ENCODE results near the gene PPFIBP2. TPM values are rescaled to one million over a fixed set of nuclear protein-coding genes. Genes with fewer than 3 reads are reported as not detected.

PPFIBP2 gene
- total and polyA plus RNA-seq, 10 of the 15 experiments (the other 5 are each of a cell fraction or from before 2014, with no cell fraction given), result 17.3 to 56.3 (median 39.2) TPM

- ATAC-seq (no peak), FAIRE-seq (no peak), DNase-seq (ENCODE audit: low read depth, low spot score) (no peak)
- Histone ChIP-seq H3K9ac (ENCODE audit: control insufficient read depth, insufficient read depth, low read length) (no peak overlapping the region), H3K27me3 (replicated peaks in 1 of 2; ENCODE audit: control insufficient read depth in 2 of 2, insufficient read depth in 2 of 2, low read length in 1 of 2) (no peaks in the 10 kb centered on the region), H2AFZ (ENCODE audit: control insufficient read depth, low read depth, low read length) (no peak overlapping the region), H3K79me2 (ENCODE audit: control insufficient read depth, insufficient read depth, low read length) (no peaks in the 10 kb centered on the region), H3K4me1 (ENCODE audit: control insufficient read depth, insufficient read depth, low read length) (no peaks in the 10 kb centered on the region), H3K9me3 (replicated peaks; ENCODE audit: control insufficient read depth, insufficient read depth, low read length) (no peaks in the 10 kb centered on the region), H3K4me2 (ENCODE audit: control insufficient read depth, insufficient read depth) (no peak overlapping the region), H3K4me3 (no peak overlapping the region), H3K27ac (ENCODE audit: control insufficient read depth, insufficient read depth) (no peak overlapping the region), H3K36me3 (ENCODE audit: control insufficient read depth in 2 of 2, insufficient read depth in 2 of 2, low read length in 1 of 2) (peaks cover 20 to 33% of the 10 kb centered on the region in 2 experiments), H4K20me1 (ENCODE audit: control insufficient read depth, insufficient read depth) (no peaks in the 10 kb centered on the region)
- intact Hi-C loops (cut with micrococcal nuclease; ENCODE audit: unreplicated experiment), result no loop called here
- ChIA-PET POLR2A (no interaction called here), SMC1A (ENCODE audit: uncharacterized antibody, unreplicated experiment) (no interaction called here), RAD21 (ENCODE audit: unreplicated experiment) (interaction anchor here (1.0 kb wide), 1 partner anchor 89 kb away, joined by 3 read pairs; no protein-coding TSS in a partner anchor), CTCF (interaction anchor here (0.8 to 1.0 kb wide), 2 partner anchors 9 to 77 kb away, joined by 3 to 4 read pairs; no protein-coding TSS in a partner anchor)
- no TSS peak for BruUV-seq (replicated peaks)
- 91% methylated on average over 3 of the region's 3 CpGs for WGBS (ENCODE audit: insufficient coverage, insufficient replicate concordance, low lambda C conversion rate, missing lambda C conversion rate)
- in situ Hi-C loops (cut with MboI), result no loop called here
- TF ChIP-seq GATAD2B (conservative IDR thresholded peaks at IDR 0.05; ENCODE audit: low read depth) (no peak), KDM1A (IDR thresholded peaks at IDR 0.05; ENCODE audit: borderline replicate concordance) (no peak), CTCF (IDR thresholded peaks at IDR 0.05 in 2 of 3, conservative IDR thresholded peaks at IDR 0.05 in 1 of 3; ENCODE audit: control insufficient read depth in 2 of 3, extremely low read depth in 1 of 3, insufficient read depth in 1 of 3, low read depth in 3 of 3, low read length in 3 of 3) (no peak), CREM (IDR thresholded peaks at IDR 0.05; ENCODE audit: low read depth) (no peak), SUPT20H (IDR thresholded peaks at IDR 0.05; ENCODE audit: borderline replicate concordance, control insufficient read depth, low read depth, low read length) (no peak), STAT1 (conservative IDR thresholded peaks at IDR 0.05) (no peak), POU2F2 (IDR thresholded peaks at IDR 0.05; ENCODE audit: borderline replicate concordance, low read depth, low read length) (no peak), CBFB (IDR thresholded peaks at IDR 0.05; ENCODE audit: low read depth) (no peak)
Observed at GRCh38 chr11:7648264-7648663, 134.5 kb downstream of the PPFIBP2 start.

Measured in GM12878 (cell line).